H1 (cell line): ENCODE measurements around the gene GLP1R. TPM values are rescaled to one million over a fixed set of nuclear protein-coding genes. Genes with fewer than 3 reads are reported as not detected.

Source experiments
- CTCF ChIA-PET: fragments of 300-600 bp; sonication (Branson Sonifier 250); formaldehyde crosslinking; loops from one replicate; lab custom pipeline; 2021; ENCODE audit not compliant: partially characterized antibody; lab: Charles Lee
- POLR2A ChIA-PET: fragments of 300-600 bp; sonication (Branson Sonifier 250); formaldehyde crosslinking; loops from one replicate; lab custom pipeline; 2021; ENCODE audit warnings: inconsistent platforms; ENCODE audit not compliant: partially characterized antibody; lab: Charles Lee
- DNase-seq, 2 experiments: peaks; one replicate each; pipeline versions ENCODE4 v3.0.0 to v3.0.0-alpha.2; 2010 to 2022; ENCODE audit warnings: low spot score in 2 of 2, low read depth in 1 of 2, mixed read lengths in 1 of 2
- FAIRE-seq: peaks from 2 replicates; lab custom pipeline; 2011; peaks lifted over from hg19 to GRCh38; lab: Jason Lieb, UNC
- H2AFZ ChIP-seq: 2 replicates; pipeline ENCODE4 v1.8.1; 2012; ENCODE audit warnings: low read length, inconsistent platforms
- H2AK5ac ChIP-seq: 2 replicates; pipeline ENCODE4 v1.6.1; 2013; ENCODE audit warnings: low read depth, low read length
- H2BK120ac ChIP-seq: replicated peaks from 2 replicates; pipeline ENCODE3; 2013; ENCODE audit warnings: low read depth, low read length, inconsistent platforms
- H2BK12ac ChIP-seq: 2 replicates; pipeline ENCODE4 v1.6.1; 2013; ENCODE audit warnings: low read depth, low read length
- H2BK15ac ChIP-seq: 2 replicates; pipeline ENCODE4 v1.6.1; 2013; ENCODE audit warnings: low read length
- H2BK20ac ChIP-seq: 2 replicates; pipeline ENCODE4 v1.6.1; 2013; ENCODE audit warnings: low read length
- H2BK5ac ChIP-seq: 2 replicates; pipeline ENCODE4 v1.6.1; 2013; ENCODE audit warnings: low read depth, low read length
- H3K14ac ChIP-seq: 2 replicates; pipeline ENCODE4 v1.6.1; 2013; ENCODE audit warnings: inconsistent platforms; ENCODE audit not compliant: insufficient read length
- H3K18ac ChIP-seq: 2 replicates; pipeline ENCODE4 v1.6.1; 2013; ENCODE audit warnings: low read length; ENCODE audit errors: extremely low read depth
- H3K23ac ChIP-seq: 2 replicates; pipeline ENCODE4 v1.6.1; 2013; ENCODE audit warnings: inconsistent platforms; ENCODE audit not compliant: insufficient read length
- H3K23me2 ChIP-seq: 2 replicates; pipeline ENCODE4 v1.6.1; 2013; ENCODE audit warnings: low read depth, low read length
- H3K27ac ChIP-seq: 2 replicates; pipeline ENCODE4 v1.6.1; 2011; ENCODE audit warnings: low read depth, low read length, inconsistent platforms
- H3K27me3 ChIP-seq, 4 experiments: replicated peaks in 1 of 4; 1 replicate in 1 of 4; 2 replicates in 3 of 4; pipeline versions ENCODE4 v1.6.1 to v1.8.1; 2011 to 2013; ENCODE audit warnings: low read length in 3 of 4, mild to moderate bottlenecking in 3 of 4, inconsistent platforms in 2 of 4, mixed read lengths in 2 of 4, moderate library complexity in 1 of 4; ENCODE audit not compliant: control insufficient read depth in 3 of 4, insufficient read depth in 3 of 4; ENCODE audit errors: extremely low read depth in 1 of 4
- H3K36me3 ChIP-seq, 4 experiments: 2 replicates each; pipeline versions ENCODE4 v1.6.1 to v1.8.1; 2011 to 2013; ENCODE audit warnings: mild to moderate bottlenecking in 4 of 4, low read length in 3 of 4, moderate library complexity in 2 of 4, control low read depth in 1 of 4, inconsistent platforms in 1 of 4; ENCODE audit not compliant: insufficient read depth in 4 of 4, control insufficient read depth in 2 of 4
- H3K4ac ChIP-seq: replicated peaks from 2 replicates; pipeline ENCODE3; 2013; ENCODE audit warnings: low read length, low read depth, mixed read lengths, inconsistent platforms; ENCODE audit not compliant: insufficient read length
- H3K4me1 ChIP-seq, 4 experiments: replicated peaks in 1 of 4; 1 replicate in 1 of 4; 2 replicates in 3 of 4; pipeline versions ENCODE4 v1.6.1 to v1.8.1; 2011 to 2013; ENCODE audit warnings: low read length in 3 of 4, inconsistent platforms in 2 of 4, mixed read lengths in 1 of 4; ENCODE audit not compliant: insufficient read depth in 4 of 4, control insufficient read depth in 3 of 4
- H3K4me2 ChIP-seq, 2 experiments: 2 replicates each; pipeline versions ENCODE4 v1.6.1 to v1.8.1; 2011 to 2013; ENCODE audit warnings: low read depth in 2 of 2, low read length in 2 of 2, control low read depth in 1 of 2, inconsistent platforms in 1 of 2, mild to moderate bottlenecking in 1 of 2; ENCODE audit not compliant: insufficient read depth in 1 of 2
- H3K4me3 ChIP-seq, 4 experiments: fragments of 200-600, 300-600 bp in 1 of 4; sonication (generic), shearing (Covaris generic), sonication (Bioruptor Twin) in 1 of 4; 2 replicates each; pipeline versions ENCODE4 v1.5.1 to v1.8.1; 2011 to 2016; ENCODE audit warnings: low read length in 4 of 4, low read depth in 3 of 4, control low read depth in 2 of 4, inconsistent platforms in 2 of 4, mild to moderate bottlenecking in 2 of 4, mixed read lengths in 1 of 4, moderate library complexity in 1 of 4; ENCODE audit not compliant: insufficient read depth in 2 of 4; ENCODE audit errors: extremely low read depth in 1 of 4
- H3K56ac ChIP-seq: replicated peaks from 2 replicates; pipeline ENCODE3; 2013; ENCODE audit warnings: low read depth, mild to moderate bottlenecking, mixed read lengths, low read length, inconsistent platforms; ENCODE audit not compliant: insufficient read length
- H3K79me1 ChIP-seq: 2 replicates; pipeline ENCODE4 v1.6.1; 2013; ENCODE audit warnings: low read depth, low read length, control low read depth
- H3K79me2 ChIP-seq, 2 experiments: 2 replicates each; pipeline versions ENCODE4 v1.6.1 to v1.8.1; 2012 to 2013; ENCODE audit warnings: low read length in 2 of 2, mild to moderate bottlenecking in 2 of 2, inconsistent platforms in 1 of 2; ENCODE audit not compliant: insufficient read depth in 2 of 2, control insufficient read depth in 1 of 2
- H3K9ac ChIP-seq, 4 experiments: replicated peaks in 1 of 4; 1 replicate in 1 of 4; 2 replicates in 3 of 4; pipeline versions ENCODE4 v1.6.1 to v1.8.1; 2011 to 2013; ENCODE audit warnings: low read depth in 3 of 4, low read length in 3 of 4, control low read depth in 2 of 4, mild to moderate bottlenecking in 2 of 4, moderate library complexity in 2 of 4, inconsistent platforms in 1 of 4; ENCODE audit errors: extremely low read depth in 1 of 4
- H3K9me3 ChIP-seq, 2 experiments: 2 replicates each; pipeline versions ENCODE4 v1.6.1 to v1.8.1; 2012 to 2013; ENCODE audit warnings: mild to moderate bottlenecking in 2 of 2, moderate library complexity in 2 of 2, control low read depth in 1 of 2, inconsistent platforms in 1 of 2, low read depth in 1 of 2, low read length in 1 of 2, mixed read lengths in 1 of 2; ENCODE audit not compliant: insufficient read depth in 2 of 2
- H4K20me1 ChIP-seq, 2 experiments: replicated peaks in 1 of 2; 2 replicates each; pipeline versions ENCODE3 to v1.8.1; 2011 to 2013; ENCODE audit warnings: inconsistent platforms in 2 of 2, low read length in 2 of 2, mild to moderate bottlenecking in 1 of 2; ENCODE audit not compliant: insufficient read depth in 2 of 2, control insufficient read depth in 1 of 2
- H4K5ac ChIP-seq: 2 replicates; pipeline ENCODE4 v1.6.1; 2013; ENCODE audit warnings: low read length, low read depth, mixed read lengths, inconsistent platforms; ENCODE audit not compliant: insufficient read length
- H4K8ac ChIP-seq: 2 replicates; pipeline ENCODE4 v1.8.0; 2013; ENCODE audit warnings: mild to moderate bottlenecking, moderate library complexity, low read length, inconsistent platforms; ENCODE audit not compliant: insufficient read depth; ENCODE audit errors: extremely low read depth
- H4K91ac ChIP-seq: replicated peaks from 2 replicates; pipeline ENCODE3; 2013; ENCODE audit warnings: low read length, mixed read lengths, inconsistent platforms; ENCODE audit not compliant: insufficient read length
- POLR2A ChIP-seq, 2 experiments: IDR thresholded peaks; 1 replicate in 1 of 2; 2 replicates in 1 of 2; pipeline ENCODE4 v1.6.1; 2011; ENCODE audit warnings: low read depth in 2 of 2, low read length in 2 of 2, mild to moderate bottlenecking in 2 of 2; ENCODE audit errors: control extremely low read depth in 1 of 2
- SUZ12 ChIP-seq: fragments of 200-600 bp; sonication (generic); IDR thresholded peaks from 2 replicates; pipeline ENCODE4 v1.6.1; 2012; ENCODE audit warnings: mild to moderate bottlenecking, inconsistent platforms, low read length, moderate library complexity, mixed read lengths
- whole genome bisulfite sequencing, 2 experiments: shearing (Covaris generic) in 1 of 2; methylation state at CpG; one replicate each; pipeline versions ENCODE4 v1.1.6 to v1.1.7; 2013 to 2015; ENCODE audit warnings: low lambda C conversion rate in 2 of 2, mixed read lengths in 2 of 2, inconsistent platforms in 1 of 2, low coverage in 1 of 2, missing lambda C conversion rate in 1 of 2; ENCODE audit not compliant: insufficient replicate concordance in 2 of 2, insufficient coverage in 1 of 2, insufficient read length in 1 of 2; ENCODE audit errors: extremely low coverage in 1 of 2, missing lambda C conversion rate in 1 of 2; 5-methylcytosine and 5-hydroxymethylcytosine counted together
- polyA plus RNA-seq, 7 experiments: library from polyadenylated mRNA; depleted of rRNA in 3 of 7; stranded (reverse) in 5 of 7; unstranded in 2 of 7; fragments of >200 nt in 5 of 7; fragments of 200-250 nt in 2 of 7; gene quantifications; 1 replicate in 5 of 7; 2 replicates in 1 of 7; 4 replicates in 1 of 7; pipeline versions ENCODE4 v1.2.1 to v1.2.3, GENCODE V29; 2011 to 2013; ENCODE audit warnings: missing spikeins in 2 of 7, mixed read lengths in 2 of 7
- total RNA-seq: library from RNA; stranded (reverse); fragmentation: NEBNext Ultra II Directional; extraction: Animal tissue kit (Norgen Biotek cat#: 25700); gene quantifications from 2 replicates; pipeline ENCODE4 v1.2.1, GENCODE V29; 2021

The GLP1R gene
- total and polyA plus RNA-seq, 2 of the 8 experiments (the other 6 are each of a cell fraction or from before 2014, with no cell fraction given): 2.6 to 2.7 TPM

GRCh38 chr6:39074486-39074885 lies 25.9 kb downstream of the GLP1R start:
- no peak overlapping the region for H3K4me2 ChIP-seq
- H3K79me2 ChIP-seq: no peaks in the 10 kb centered on the region
- no peaks in the 10 kb centered on the region for H3K23me2 ChIP-seq
- H2BK15ac ChIP-seq: no peak overlapping the region
- TF ChIP-seq POLR2A (IDR thresholded peaks at IDR 0.05; ENCODE audit: control extremely low read depth in 1 of 2, low read depth in 2 of 2, low read length in 2 of 2) (no peak), SUZ12 (no peak)
- TF ChIP-seq, all 59 proteins: peak for 0
- Histone ChIP-seq H3K36me3 (no peaks in the 10 kb centered on the region), H3K27ac (no peak overlapping the region), H4K5ac (no peak overlapping the region), H2BK12ac (no peak overlapping the region), H3K4me3 (no peak overlapping the region), H4K20me1 (no peaks in the 10 kb centered on the region), H2BK120ac (no peak overlapping the region), H3K4me1 (peaks cover 0 to 10% (median 0%) of the 10 kb centered on the region in 4 experiments; a peak in 3 of 7 replicates), H3K18ac (no peak overlapping the region), H2BK5ac (no peak overlapping the region), H2AFZ (no peak overlapping the region), H3K79me1 (no peaks in the 10 kb centered on the region), H3K27me3 (0 out of 7 replicates have a peak, but pooled peaks cover 0 to 5% (median 0%) of the 10 kb centered on the region in 4 experiments), H3K9ac (no peak overlapping the region), H3K23ac (no peak overlapping the region), H3K14ac (no peak overlapping the region), H3K4ac (no peak overlapping the region), H3K9me3 (no peaks in the 10 kb centered on the region), H4K91ac (no peak overlapping the region), H3K56ac (no peak overlapping the region), H4K8ac (no peak overlapping the region), H2BK20ac (no peak overlapping the region), H2AK5ac (no peak overlapping the region)
- DNase-seq (no peak), FAIRE-seq (no peak)
- ChIA-PET POLR2A (no interaction called here), CTCF (interaction anchor here (0.9 to 3.5 kb wide), 5 partner anchors 12 to 228 kb away, joined by 4 to 11 read pairs (median 5); no protein-coding TSS in a partner anchor)
- WGBS, 2 experiments: 89% methylated on average over 9 of the region's 9 CpGs; no CpG with 5 or more reads in 1 of the 2 experiments
